ENCODE results near the gene ZNF764.

The ZNF764 gene

GRCh38 chr16:30566531-30566930 lies 8.4 kb upstream of the ZNF764 start:
- peaks cover 35% of the 10 kb centered on the region for H3K4me1 ChIP-seq (ENCODE audit: insufficient read depth, low read length)
- H3K9me3 ChIP-seq (ENCODE audit: insufficient read depth, low read length, severe bottlenecking), result no peaks in the 10 kb centered on the region
- H3K79me2 ChIP-seq (ENCODE audit: insufficient read depth, low read length), result peaks cover 17% of the 10 kb centered on the region
- no peak overlapping the region for H3K4me2 ChIP-seq (ENCODE audit: insufficient read depth, low read length)
- no peak overlapping the region for H3K9ac ChIP-seq (ENCODE audit: low read depth, low read length)
- no peaks in the 10 kb centered on the region for H4K20me1 ChIP-seq (ENCODE audit: insufficient read depth, low read length)
- no peak for ATAC-seq (ENCODE audit: insufficient read depth, low read depth)
- H3K36me3 ChIP-seq (ENCODE audit: insufficient read depth, low read length), result peaks cover 9% of the 10 kb centered on the region; the same call in 1 of the 2 replicates
- TF ChIP-seq CTCF (IDR thresholded peaks at IDR 0.05; ENCODE audit: borderline replicate concordance, extremely low read depth, low read length, poor library complexity, severe bottlenecking), result no peak
- TF ChIP-seq EZH2 (IDR thresholded peaks at IDR 0.05; ENCODE audit: borderline replicate concordance, low read depth, low read length, severe bottlenecking), result no peak
- no peaks in the 10 kb centered on the region for H3K27me3 ChIP-seq (ENCODE audit: insufficient read depth, low read length, poor library complexity)
- DNase-seq, result no peak
- H3K27ac ChIP-seq (ENCODE audit: low read length), result no peak overlapping the region
- no peak overlapping the region for H2AFZ ChIP-seq (ENCODE audit: low read depth, low read length)
- H3K4me3 ChIP-seq (ENCODE audit: low read depth in 1 of 2, low read length in 2 of 2), result no peak overlapping the region

DNA sequence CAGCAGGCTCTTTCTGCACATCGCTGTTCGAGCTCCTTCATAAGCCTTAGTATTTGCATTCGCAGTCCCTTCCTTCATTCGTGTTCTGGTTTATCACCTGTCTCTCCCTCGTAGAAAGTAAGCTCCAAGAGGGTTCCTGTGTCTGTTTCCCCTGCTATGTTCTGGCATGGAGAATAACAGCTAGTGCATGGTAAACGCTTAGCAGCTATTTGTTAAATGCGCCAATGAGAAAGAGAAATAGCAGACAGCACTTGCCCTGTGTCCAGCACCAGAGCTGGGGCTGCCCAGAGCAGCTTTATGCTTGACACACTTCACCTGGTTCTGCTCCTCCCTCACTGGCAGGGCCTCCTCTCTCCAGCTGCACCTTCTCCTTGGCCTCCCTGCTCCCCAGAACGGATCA lies 7.8 kb upstream of the ZNF764 start:
- TF ChIP-seq EZH2 (IDR thresholded peaks at IDR 0.05; ENCODE audit: borderline replicate concordance, low read depth, low read length, severe bottlenecking), result no peak
- no peak for TF ChIP-seq CTCF (IDR thresholded peaks at IDR 0.05; ENCODE audit: borderline replicate concordance, extremely low read depth, low read length, poor library complexity, severe bottlenecking)
- Histone ChIP-seq H3K4me1 (ENCODE audit: insufficient read depth, low read length) (peaks cover 34% of the 10 kb centered on the region), H3K27me3 (ENCODE audit: insufficient read depth, low read length, poor library complexity) (no peaks in the 10 kb centered on the region), H4K20me1 (ENCODE audit: insufficient read depth, low read length) (no peaks in the 10 kb centered on the region), H3K36me3 (ENCODE audit: insufficient read depth, low read length) (peaks cover 9% of the 10 kb centered on the region; the same call in 1 of the 2 replicates), H3K4me2 (ENCODE audit: insufficient read depth, low read length) (no peak overlapping the region), H3K79me2 (ENCODE audit: insufficient read depth, low read length) (peaks cover 12% of the 10 kb centered on the region), H3K27ac (ENCODE audit: low read length) (no peak overlapping the region), H3K9me3 (ENCODE audit: insufficient read depth, low read length, severe bottlenecking) (no peaks in the 10 kb centered on the region), H3K4me3 (ENCODE audit: low read depth in 1 of 2, low read length in 2 of 2) (no peak overlapping the region), H3K9ac (ENCODE audit: low read depth, low read length) (no peak overlapping the region), H2AFZ (ENCODE audit: low read depth, low read length) (no peak overlapping the region)
- DNase-seq, result no peak
- no peak for ATAC-seq (ENCODE audit: insufficient read depth, low read depth)

DNA sequence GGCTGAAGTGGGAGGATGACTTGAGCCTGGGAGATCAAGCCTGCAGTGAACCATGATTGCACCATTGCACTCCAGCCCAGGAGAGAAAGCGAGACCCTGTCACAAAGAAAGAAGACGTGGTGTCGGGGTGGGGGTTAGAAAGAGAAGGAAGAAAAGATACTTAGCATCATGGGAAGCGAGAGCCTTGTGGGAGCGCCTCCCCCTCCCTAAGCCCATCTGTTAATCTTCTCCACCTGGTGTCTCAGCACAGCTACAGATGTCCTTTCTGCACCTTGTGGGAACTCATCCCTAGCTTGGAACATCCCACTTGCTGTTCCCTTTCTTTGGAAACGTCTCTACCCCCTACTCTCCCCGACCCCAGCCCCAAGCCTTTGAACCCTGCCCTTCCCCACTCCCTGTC lies 7.4 kb upstream of the ZNF764 start:
- Histone ChIP-seq H3K79me2 (ENCODE audit: insufficient read depth, low read length) (peaks cover 8% of the 10 kb centered on the region), H3K9ac (ENCODE audit: low read depth, low read length) (no peak overlapping the region), H3K4me2 (ENCODE audit: insufficient read depth, low read length) (no peak overlapping the region), H4K20me1 (ENCODE audit: insufficient read depth, low read length) (no peaks in the 10 kb centered on the region), H2AFZ (ENCODE audit: low read depth, low read length) (no peak overlapping the region), H3K4me3 (ENCODE audit: low read depth in 1 of 2, low read length in 2 of 2) (no peak overlapping the region), H3K9me3 (ENCODE audit: insufficient read depth, low read length, severe bottlenecking) (no peaks in the 10 kb centered on the region), H3K4me1 (ENCODE audit: insufficient read depth, low read length) (peaks cover 29% of the 10 kb centered on the region), H3K27ac (ENCODE audit: low read length) (no peak overlapping the region), H3K36me3 (ENCODE audit: insufficient read depth, low read length) (peaks cover 9% of the 10 kb centered on the region; the same call in 1 of the 2 replicates), H3K27me3 (ENCODE audit: insufficient read depth, low read length, poor library complexity) (no peaks in the 10 kb centered on the region)
- no peak for TF ChIP-seq EZH2 (IDR thresholded peaks at IDR 0.05; ENCODE audit: borderline replicate concordance, low read depth, low read length, severe bottlenecking)
- no peak for TF ChIP-seq CTCF (IDR thresholded peaks at IDR 0.05; ENCODE audit: borderline replicate concordance, extremely low read depth, low read length, poor library complexity, severe bottlenecking)
- no peak for DNase-seq
- no peak for ATAC-seq (ENCODE audit: insufficient read depth, low read depth)

- peaks cover 14% of the 10 kb centered on the region for H3K4me1 ChIP-seq (ENCODE audit: insufficient read depth, low read length)
- no peak overlapping the region for H3K4me2 ChIP-seq (ENCODE audit: insufficient read depth, low read length)
- no peaks in the 10 kb centered on the region for H3K9me3 ChIP-seq (ENCODE audit: insufficient read depth, low read length, severe bottlenecking)
- no peak overlapping the region for H3K9ac ChIP-seq (ENCODE audit: low read depth, low read length)
- H3K27me3 ChIP-seq (ENCODE audit: insufficient read depth, low read length, poor library complexity), result no peaks in the 10 kb centered on the region
- no peak overlapping the region for H3K4me3 ChIP-seq (ENCODE audit: low read depth in 1 of 2, low read length in 2 of 2)
- H2AFZ ChIP-seq (ENCODE audit: low read depth, low read length), result no peak overlapping the region
- DNase-seq (no peak), ATAC-seq (ENCODE audit: insufficient read depth, low read depth) (no peak)
- H3K36me3 ChIP-seq (ENCODE audit: insufficient read depth, low read length), result no peaks in the 10 kb centered on the region
- no peak overlapping the region for H3K27ac ChIP-seq (ENCODE audit: low read length)
- TF ChIP-seq EZH2 (IDR thresholded peaks at IDR 0.05; ENCODE audit: borderline replicate concordance, low read depth, low read length, severe bottlenecking) (no peak), CTCF (IDR thresholded peaks at IDR 0.05; ENCODE audit: borderline replicate concordance, extremely low read depth, low read length, poor library complexity, severe bottlenecking) (no peak)
- no peaks in the 10 kb centered on the region for H4K20me1 ChIP-seq (ENCODE audit: insufficient read depth, low read length)
- peaks cover 12% of the 10 kb centered on the region for H3K79me2 ChIP-seq (ENCODE audit: insufficient read depth, low read length)
These were observed 3.8 kb upstream of the ZNF764 start for GRCh38 chr16:30562021-30562420.

Data from DND-41 (cell line).